ENCODE data around the gene RTTN. TPM values are rescaled to one million over a fixed set of nuclear protein-coding genes. Genes with fewer than 3 reads are reported as not detected.

The RTTN gene
- total and polyA plus RNA-seq, 10 of the 15 experiments (the other 5 are each of a cell fraction or from before 2014, with no cell fraction given), result 9.4 to 36.6 (median 15.7) TPM

DNA sequence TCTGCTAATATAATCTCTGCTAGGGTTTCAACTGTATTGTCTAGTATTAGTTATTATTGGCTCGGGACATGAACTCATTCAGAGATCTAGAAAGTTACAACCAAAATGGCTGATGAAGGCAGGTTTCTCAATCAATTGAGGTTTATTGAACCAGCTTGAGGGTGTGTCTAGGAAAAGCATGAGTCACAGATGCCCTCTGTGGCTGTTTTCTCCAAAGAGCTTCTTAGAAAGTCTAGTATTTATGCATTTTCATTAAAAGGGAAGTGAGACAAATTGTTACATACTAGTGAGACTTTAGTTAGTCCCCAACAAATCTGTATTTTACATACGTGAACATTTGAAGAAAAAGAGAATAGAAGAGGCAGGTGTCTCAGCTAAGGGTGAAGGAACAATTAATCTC is 23.0 kb upstream of the RTTN start:
- Histone ChIP-seq H3K4me3 (no peak overlapping the region), H3K4me2 (ENCODE audit: control insufficient read depth, insufficient read depth) (no peak overlapping the region), H3K36me3 (ENCODE audit: control insufficient read depth in 2 of 2, insufficient read depth in 2 of 2, low read length in 1 of 2) (no peaks in the 10 kb centered on the region), H3K27ac (ENCODE audit: control insufficient read depth, insufficient read depth) (no peak overlapping the region), H3K4me1 (ENCODE audit: control insufficient read depth, insufficient read depth, low read length) (no peaks in the 10 kb centered on the region), H2AFZ (ENCODE audit: control insufficient read depth, low read depth, low read length) (no peak overlapping the region), H3K9ac (ENCODE audit: control insufficient read depth, insufficient read depth, low read length) (no peak overlapping the region), H3K79me2 (ENCODE audit: control insufficient read depth, insufficient read depth, low read length) (no peaks in the 10 kb centered on the region), H4K20me1 (ENCODE audit: control insufficient read depth, insufficient read depth) (no peaks in the 10 kb centered on the region), H3K27me3 (replicated peaks in 1 of 2; ENCODE audit: control insufficient read depth in 2 of 2, insufficient read depth in 2 of 2, low read length in 1 of 2) (peaks cover 0 to 1% of the 10 kb centered on the region in 2 experiments; a peak in 2 of 4 replicates), H3K9me3 (replicated peaks; ENCODE audit: control insufficient read depth, insufficient read depth, low read length) (peaks cover 4% of the 10 kb centered on the region; the same call in 2 of the 3 replicates)
- ATAC-seq, result no peak
- ChIA-PET POLR2A (no interaction called here), RAD21 (ENCODE audit: unreplicated experiment) (no interaction called here), SMC1A (ENCODE audit: uncharacterized antibody, unreplicated experiment) (interaction anchor here (0.5 kb wide), 1 partner anchor 185 kb away, joined by 3 read pairs; no protein-coding TSS in a partner anchor), CTCF (interaction anchor here (0.7 kb wide), 1 partner anchor 55 kb away, joined by 3 read pairs; no protein-coding TSS in a partner anchor)
- no peak for DNase-seq (ENCODE audit: low read depth, low spot score)
- intact Hi-C loops (cut with micrococcal nuclease; ENCODE audit: unreplicated experiment), result no loop called here
- FAIRE-seq, result no peak
- in situ Hi-C loops (cut with MboI), result no loop called here
- 29% methylated on average over 2 of the region's 2 CpGs for WGBS (ENCODE audit: insufficient coverage, insufficient replicate concordance, low lambda C conversion rate, missing lambda C conversion rate)
- no TSS peak for BruUV-seq (replicated peaks)
- TF ChIP-seq BHLHE40 (IDR thresholded peaks at IDR 0.05; ENCODE audit: borderline replicate concordance in 1 of 2, low read depth in 2 of 2, low read length in 1 of 2) (no peak), EED (IDR thresholded peaks at IDR 0.05; ENCODE audit: low read depth) (no peak), FOXK2 (IDR thresholded peaks at IDR 0.05) (no peak), TAF1 (IDR thresholded peaks at IDR 0.05; ENCODE audit: borderline replicate concordance, low read depth, low read length) (no peak), SIN3A (IDR thresholded peaks at IDR 0.05; ENCODE audit: low read depth, low read length) (no peak), ZSCAN29 (IDR thresholded peaks at IDR 0.05) (no peak)
- TF ChIP-seq, protein P1, sequence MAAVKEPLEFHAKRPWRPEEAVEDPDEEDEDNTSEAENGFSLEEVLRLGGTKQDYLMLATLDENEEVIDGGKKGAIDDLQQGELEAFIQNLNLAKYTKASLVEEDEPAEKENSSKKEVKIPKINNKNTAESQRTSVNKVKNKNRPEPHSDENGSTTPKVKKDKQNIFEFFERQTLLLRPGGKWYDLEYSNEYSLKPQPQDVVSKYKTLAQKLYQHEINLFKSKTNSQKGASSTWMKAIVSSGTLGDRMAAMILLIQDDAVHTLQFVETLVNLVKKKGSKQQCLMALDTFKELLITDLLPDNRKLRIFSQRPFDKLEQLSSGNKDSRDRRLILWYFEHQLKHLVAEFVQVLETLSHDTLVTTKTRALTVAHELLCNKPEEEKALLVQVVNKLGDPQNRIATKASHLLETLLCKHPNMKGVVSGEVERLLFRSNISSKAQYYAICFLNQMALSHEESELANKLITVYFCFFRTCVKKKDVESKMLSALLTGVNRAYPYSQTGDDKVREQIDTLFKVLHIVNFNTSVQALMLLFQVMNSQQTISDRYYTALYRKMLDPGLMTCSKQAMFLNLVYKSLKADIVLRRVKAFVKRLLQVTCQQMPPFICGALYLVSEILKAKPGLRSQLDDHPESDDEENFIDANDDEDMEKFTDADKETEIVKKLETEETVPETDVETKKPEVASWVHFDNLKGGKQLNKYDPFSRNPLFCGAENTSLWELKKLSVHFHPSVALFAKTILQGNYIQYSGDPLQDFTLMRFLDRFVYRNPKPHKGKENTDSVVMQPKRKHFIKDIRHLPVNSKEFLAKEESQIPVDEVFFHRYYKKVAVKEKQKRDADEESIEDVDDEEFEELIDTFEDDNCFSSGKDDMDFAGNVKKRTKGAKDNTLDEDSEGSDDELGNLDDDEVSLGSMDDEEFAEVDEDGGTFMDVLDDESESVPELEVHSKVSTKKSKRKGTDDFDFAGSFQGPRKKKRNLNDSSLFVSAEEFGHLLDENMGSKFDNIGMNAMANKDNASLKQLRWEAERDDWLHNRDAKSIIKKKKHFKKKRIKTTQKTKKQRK (IDR thresholded peaks at IDR 0.05; ENCODE audit: low read depth, low read length), result no peak
- TF ChIP-seq, protein P2, sequence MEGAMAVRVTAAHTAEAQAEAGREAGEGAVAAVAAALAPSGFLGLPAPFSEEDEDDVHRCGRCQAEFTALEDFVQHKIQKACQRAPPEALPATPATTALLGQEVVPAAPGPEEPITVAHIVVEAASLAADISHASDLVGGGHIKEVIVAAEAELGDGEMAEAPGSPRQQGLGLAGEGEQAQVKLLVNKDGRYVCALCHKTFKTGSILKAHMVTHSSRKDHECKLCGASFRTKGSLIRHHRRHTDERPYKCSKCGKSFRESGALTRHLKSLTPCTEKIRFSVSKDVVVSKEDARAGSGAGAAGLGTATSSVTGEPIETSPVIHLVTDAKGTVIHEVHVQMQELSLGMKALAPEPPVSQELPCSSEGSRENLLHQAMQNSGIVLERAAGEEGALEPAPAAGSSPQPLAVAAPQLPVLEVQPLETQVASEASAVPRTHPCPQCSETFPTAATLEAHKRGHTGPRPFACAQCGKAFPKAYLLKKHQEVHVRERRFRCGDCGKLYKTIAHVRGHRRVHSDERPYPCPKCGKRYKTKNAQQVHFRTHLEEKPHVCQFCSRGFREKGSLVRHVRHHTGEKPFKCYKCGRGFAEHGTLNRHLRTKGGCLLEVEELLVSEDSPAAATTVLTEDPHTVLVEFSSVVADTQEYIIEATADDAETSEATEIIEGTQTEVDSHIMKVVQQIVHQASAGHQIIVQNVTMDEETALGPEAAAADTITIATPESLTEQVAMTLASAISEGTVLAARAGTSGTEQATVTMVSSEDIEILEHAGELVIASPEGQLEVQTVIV (IDR thresholded peaks at IDR 0.05; ENCODE audit: borderline replicate concordance, partially characterized antibody), result no peak
- TF ChIP-seq, protein P3, sequence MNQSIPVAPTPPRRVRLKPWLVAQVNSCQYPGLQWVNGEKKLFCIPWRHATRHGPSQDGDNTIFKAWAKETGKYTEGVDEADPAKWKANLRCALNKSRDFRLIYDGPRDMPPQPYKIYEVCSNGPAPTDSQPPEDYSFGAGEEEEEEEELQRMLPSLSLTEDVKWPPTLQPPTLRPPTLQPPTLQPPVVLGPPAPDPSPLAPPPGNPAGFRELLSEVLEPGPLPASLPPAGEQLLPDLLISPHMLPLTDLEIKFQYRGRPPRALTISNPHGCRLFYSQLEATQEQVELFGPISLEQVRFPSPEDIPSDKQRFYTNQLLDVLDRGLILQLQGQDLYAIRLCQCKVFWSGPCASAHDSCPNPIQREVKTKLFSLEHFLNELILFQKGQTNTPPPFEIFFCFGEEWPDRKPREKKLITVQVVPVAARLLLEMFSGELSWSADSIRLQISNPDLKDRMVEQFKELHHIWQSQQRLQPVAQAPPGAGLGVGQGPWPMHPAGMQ (IDR thresholded peaks at IDR 0.05; ENCODE audit: borderline replicate concordance), result no peak
- TF ChIP-seq, protein P4, sequence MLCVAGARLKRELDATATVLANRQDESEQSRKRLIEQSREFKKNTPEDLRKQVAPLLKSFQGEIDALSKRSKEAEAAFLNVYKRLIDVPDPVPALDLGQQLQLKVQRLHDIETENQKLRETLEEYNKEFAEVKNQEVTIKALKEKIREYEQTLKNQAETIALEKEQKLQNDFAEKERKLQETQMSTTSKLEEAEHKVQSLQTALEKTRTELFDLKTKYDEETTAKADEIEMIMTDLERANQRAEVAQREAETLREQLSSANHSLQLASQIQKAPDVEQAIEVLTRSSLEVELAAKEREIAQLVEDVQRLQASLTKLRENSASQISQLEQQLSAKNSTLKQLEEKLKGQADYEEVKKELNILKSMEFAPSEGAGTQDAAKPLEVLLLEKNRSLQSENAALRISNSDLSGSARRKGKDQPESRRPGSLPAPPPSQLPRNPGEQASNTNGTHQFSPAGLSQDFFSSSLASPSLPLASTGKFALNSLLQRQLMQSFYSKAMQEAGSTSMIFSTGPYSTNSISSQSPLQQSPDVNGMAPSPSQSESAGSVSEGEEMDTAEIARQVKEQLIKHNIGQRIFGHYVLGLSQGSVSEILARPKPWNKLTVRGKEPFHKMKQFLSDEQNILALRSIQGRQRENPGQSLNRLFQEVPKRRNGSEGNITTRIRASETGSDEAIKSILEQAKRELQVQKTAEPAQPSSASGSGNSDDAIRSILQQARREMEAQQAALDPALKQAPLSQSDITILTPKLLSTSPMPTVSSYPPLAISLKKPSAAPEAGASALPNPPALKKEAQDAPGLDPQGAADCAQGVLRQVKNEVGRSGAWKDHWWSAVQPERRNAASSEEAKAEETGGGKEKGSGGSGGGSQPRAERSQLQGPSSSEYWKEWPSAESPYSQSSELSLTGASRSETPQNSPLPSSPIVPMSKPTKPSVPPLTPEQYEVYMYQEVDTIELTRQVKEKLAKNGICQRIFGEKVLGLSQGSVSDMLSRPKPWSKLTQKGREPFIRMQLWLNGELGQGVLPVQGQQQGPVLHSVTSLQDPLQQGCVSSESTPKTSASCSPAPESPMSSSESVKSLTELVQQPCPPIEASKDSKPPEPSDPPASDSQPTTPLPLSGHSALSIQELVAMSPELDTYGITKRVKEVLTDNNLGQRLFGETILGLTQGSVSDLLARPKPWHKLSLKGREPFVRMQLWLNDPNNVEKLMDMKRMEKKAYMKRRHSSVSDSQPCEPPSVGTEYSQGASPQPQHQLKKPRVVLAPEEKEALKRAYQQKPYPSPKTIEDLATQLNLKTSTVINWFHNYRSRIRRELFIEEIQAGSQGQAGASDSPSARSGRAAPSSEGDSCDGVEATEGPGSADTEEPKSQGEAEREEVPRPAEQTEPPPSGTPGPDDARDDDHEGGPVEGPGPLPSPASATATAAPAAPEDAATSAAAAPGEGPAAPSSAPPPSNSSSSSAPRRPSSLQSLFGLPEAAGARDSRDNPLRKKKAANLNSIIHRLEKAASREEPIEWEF (IDR thresholded peaks at IDR 0.05; ENCODE audit: insufficient replicate concordance, low read depth, low read length), result no peak
